H1 (cell line): ENCODE data around the gene ANKRD12. TPM values are rescaled to one million over a fixed set of nuclear protein-coding genes. Genes with fewer than 3 reads are reported as not detected.

ENCODE experiments used
- CTCF ChIA-PET: fragments of 300-600 bp; sonication (Branson Sonifier 250); formaldehyde crosslinking; loops from one replicate; lab custom pipeline; 2021; ENCODE audit not compliant: partially characterized antibody; lab: Charles Lee
- POLR2A ChIA-PET: fragments of 300-600 bp; sonication (Branson Sonifier 250); formaldehyde crosslinking; loops from one replicate; lab custom pipeline; 2021; ENCODE audit warnings: inconsistent platforms; ENCODE audit not compliant: partially characterized antibody; lab: Charles Lee
- DNase-seq, 2 experiments: peaks; one replicate each; pipeline versions ENCODE4 v3.0.0 to v3.0.0-alpha.2; 2010 to 2022; ENCODE audit warnings: low spot score in 2 of 2, low read depth in 1 of 2, mixed read lengths in 1 of 2
- FAIRE-seq: peaks from 2 replicates; lab custom pipeline; 2011; peaks lifted over from hg19 to GRCh38; lab: Jason Lieb, UNC
- H2AFZ ChIP-seq: 2 replicates; pipeline ENCODE4 v1.8.1; 2012; ENCODE audit warnings: low read length, inconsistent platforms
- H2AK5ac ChIP-seq: 2 replicates; pipeline ENCODE4 v1.6.1; 2013; ENCODE audit warnings: low read depth, low read length
- H2BK120ac ChIP-seq: replicated peaks from 2 replicates; pipeline ENCODE3; 2013; ENCODE audit warnings: low read depth, low read length, inconsistent platforms
- H2BK12ac ChIP-seq: 2 replicates; pipeline ENCODE4 v1.6.1; 2013; ENCODE audit warnings: low read depth, low read length
- H2BK15ac ChIP-seq: 2 replicates; pipeline ENCODE4 v1.6.1; 2013; ENCODE audit warnings: low read length
- H2BK20ac ChIP-seq: 2 replicates; pipeline ENCODE4 v1.6.1; 2013; ENCODE audit warnings: low read length
- H2BK5ac ChIP-seq: 2 replicates; pipeline ENCODE4 v1.6.1; 2013; ENCODE audit warnings: low read depth, low read length
- H3K14ac ChIP-seq: 2 replicates; pipeline ENCODE4 v1.6.1; 2013; ENCODE audit warnings: inconsistent platforms; ENCODE audit not compliant: insufficient read length
- H3K18ac ChIP-seq: 2 replicates; pipeline ENCODE4 v1.6.1; 2013; ENCODE audit warnings: low read length; ENCODE audit errors: extremely low read depth
- H3K23ac ChIP-seq: 2 replicates; pipeline ENCODE4 v1.6.1; 2013; ENCODE audit warnings: inconsistent platforms; ENCODE audit not compliant: insufficient read length
- H3K23me2 ChIP-seq: 2 replicates; pipeline ENCODE4 v1.6.1; 2013; ENCODE audit warnings: low read depth, low read length
- H3K27ac ChIP-seq: 2 replicates; pipeline ENCODE4 v1.6.1; 2011; ENCODE audit warnings: low read depth, low read length, inconsistent platforms
- H3K27me3 ChIP-seq, 4 experiments: replicated peaks in 1 of 4; 1 replicate in 1 of 4; 2 replicates in 3 of 4; pipeline versions ENCODE4 v1.6.1 to v1.8.1; 2011 to 2013; ENCODE audit warnings: low read length in 3 of 4, mild to moderate bottlenecking in 3 of 4, inconsistent platforms in 2 of 4, mixed read lengths in 2 of 4, moderate library complexity in 1 of 4; ENCODE audit not compliant: control insufficient read depth in 3 of 4, insufficient read depth in 3 of 4; ENCODE audit errors: extremely low read depth in 1 of 4
- H3K36me3 ChIP-seq, 4 experiments: 2 replicates each; pipeline versions ENCODE4 v1.6.1 to v1.8.1; 2011 to 2013; ENCODE audit warnings: mild to moderate bottlenecking in 4 of 4, low read length in 3 of 4, moderate library complexity in 2 of 4, control low read depth in 1 of 4, inconsistent platforms in 1 of 4; ENCODE audit not compliant: insufficient read depth in 4 of 4, control insufficient read depth in 2 of 4
- H3K4ac ChIP-seq: replicated peaks from 2 replicates; pipeline ENCODE3; 2013; ENCODE audit warnings: low read length, low read depth, mixed read lengths, inconsistent platforms; ENCODE audit not compliant: insufficient read length
- H3K4me1 ChIP-seq, 4 experiments: replicated peaks in 1 of 4; 1 replicate in 1 of 4; 2 replicates in 3 of 4; pipeline versions ENCODE4 v1.6.1 to v1.8.1; 2011 to 2013; ENCODE audit warnings: low read length in 3 of 4, inconsistent platforms in 2 of 4, mixed read lengths in 1 of 4; ENCODE audit not compliant: insufficient read depth in 4 of 4, control insufficient read depth in 3 of 4
- H3K4me2 ChIP-seq, 2 experiments: 2 replicates each; pipeline versions ENCODE4 v1.6.1 to v1.8.1; 2011 to 2013; ENCODE audit warnings: low read depth in 2 of 2, low read length in 2 of 2, control low read depth in 1 of 2, inconsistent platforms in 1 of 2, mild to moderate bottlenecking in 1 of 2; ENCODE audit not compliant: insufficient read depth in 1 of 2
- H3K4me3 ChIP-seq, 4 experiments: fragments of 200-600, 300-600 bp in 1 of 4; sonication (generic), shearing (Covaris generic), sonication (Bioruptor Twin) in 1 of 4; 2 replicates each; pipeline versions ENCODE4 v1.5.1 to v1.8.1; 2011 to 2016; ENCODE audit warnings: low read length in 4 of 4, low read depth in 3 of 4, control low read depth in 2 of 4, inconsistent platforms in 2 of 4, mild to moderate bottlenecking in 2 of 4, mixed read lengths in 1 of 4, moderate library complexity in 1 of 4; ENCODE audit not compliant: insufficient read depth in 2 of 4; ENCODE audit errors: extremely low read depth in 1 of 4
- H3K56ac ChIP-seq: replicated peaks from 2 replicates; pipeline ENCODE3; 2013; ENCODE audit warnings: low read depth, mild to moderate bottlenecking, mixed read lengths, low read length, inconsistent platforms; ENCODE audit not compliant: insufficient read length
- H3K79me1 ChIP-seq: 2 replicates; pipeline ENCODE4 v1.6.1; 2013; ENCODE audit warnings: low read depth, low read length, control low read depth
- H3K79me2 ChIP-seq, 2 experiments: 2 replicates each; pipeline versions ENCODE4 v1.6.1 to v1.8.1; 2012 to 2013; ENCODE audit warnings: low read length in 2 of 2, mild to moderate bottlenecking in 2 of 2, inconsistent platforms in 1 of 2; ENCODE audit not compliant: insufficient read depth in 2 of 2, control insufficient read depth in 1 of 2
- H3K9ac ChIP-seq, 4 experiments: replicated peaks in 1 of 4; 1 replicate in 1 of 4; 2 replicates in 3 of 4; pipeline versions ENCODE4 v1.6.1 to v1.8.1; 2011 to 2013; ENCODE audit warnings: low read depth in 3 of 4, low read length in 3 of 4, control low read depth in 2 of 4, mild to moderate bottlenecking in 2 of 4, moderate library complexity in 2 of 4, inconsistent platforms in 1 of 4; ENCODE audit errors: extremely low read depth in 1 of 4
- H3K9me3 ChIP-seq, 2 experiments: 2 replicates each; pipeline versions ENCODE4 v1.6.1 to v1.8.1; 2012 to 2013; ENCODE audit warnings: mild to moderate bottlenecking in 2 of 2, moderate library complexity in 2 of 2, control low read depth in 1 of 2, inconsistent platforms in 1 of 2, low read depth in 1 of 2, low read length in 1 of 2, mixed read lengths in 1 of 2; ENCODE audit not compliant: insufficient read depth in 2 of 2
- H4K20me1 ChIP-seq, 2 experiments: replicated peaks in 1 of 2; 2 replicates each; pipeline versions ENCODE3 to v1.8.1; 2011 to 2013; ENCODE audit warnings: inconsistent platforms in 2 of 2, low read length in 2 of 2, mild to moderate bottlenecking in 1 of 2; ENCODE audit not compliant: insufficient read depth in 2 of 2, control insufficient read depth in 1 of 2
- H4K5ac ChIP-seq: 2 replicates; pipeline ENCODE4 v1.6.1; 2013; ENCODE audit warnings: low read length, low read depth, mixed read lengths, inconsistent platforms; ENCODE audit not compliant: insufficient read length
- H4K8ac ChIP-seq: 2 replicates; pipeline ENCODE4 v1.8.0; 2013; ENCODE audit warnings: mild to moderate bottlenecking, moderate library complexity, low read length, inconsistent platforms; ENCODE audit not compliant: insufficient read depth; ENCODE audit errors: extremely low read depth
- H4K91ac ChIP-seq: replicated peaks from 2 replicates; pipeline ENCODE3; 2013; ENCODE audit warnings: low read length, mixed read lengths, inconsistent platforms; ENCODE audit not compliant: insufficient read length
- CBX8 ChIP-seq: fragments of 300-800, 300-1000 bp; sonication (generic); IDR thresholded peaks from 2 replicates; pipeline ENCODE4 v1.7.1; 2016; ENCODE audit warnings: low read depth, low read length, borderline replicate concordance
- CREB1 ChIP-seq: IDR thresholded peaks from 2 replicates; pipeline ENCODE4 v1.6.1; 2012; ENCODE audit warnings: inconsistent platforms
- GTF2F1 ChIP-seq: IDR thresholded peaks from 2 replicates; pipeline ENCODE4 v1.6.1; 2012; ENCODE audit warnings: low read depth, low read length, improper control_type of control experiment, borderline replicate concordance
- JUN ChIP-seq: IDR thresholded peaks from 2 replicates; pipeline ENCODE4 v1.6.1; 2011; ENCODE audit warnings: low read depth, mild to moderate bottlenecking, improper control_type of control experiment, low read length
- SP2 ChIP-seq: IDR thresholded peaks from 2 replicates; pipeline ENCODE4 v1.6.1; 2012; ENCODE audit warnings: mild to moderate bottlenecking, low read length, inconsistent platforms
- TEAD4 ChIP-seq: IDR thresholded peaks from 2 replicates; pipeline ENCODE4 v1.6.1; 2012; ENCODE audit warnings: low read depth, low read length, inconsistent platforms, mixed read lengths
- WGBS, 2 experiments: shearing (Covaris generic) in 1 of 2; methylation state at CpG; one replicate each; pipeline versions ENCODE4 v1.1.6 to v1.1.7; 2013 to 2015; ENCODE audit warnings: low lambda C conversion rate in 2 of 2, mixed read lengths in 2 of 2, inconsistent platforms in 1 of 2, low coverage in 1 of 2, missing lambda C conversion rate in 1 of 2; ENCODE audit not compliant: insufficient replicate concordance in 2 of 2, insufficient coverage in 1 of 2, insufficient read length in 1 of 2; ENCODE audit errors: extremely low coverage in 1 of 2, missing lambda C conversion rate in 1 of 2; 5-methylcytosine and 5-hydroxymethylcytosine counted together
- polyA plus RNA-seq, 7 experiments: library from polyadenylated mRNA; depleted of rRNA in 3 of 7; stranded (reverse) in 5 of 7; unstranded in 2 of 7; fragments of >200 nt in 5 of 7; fragments of 200-250 nt in 2 of 7; gene quantifications; 1 replicate in 5 of 7; 2 replicates in 1 of 7; 4 replicates in 1 of 7; pipeline versions ENCODE4 v1.2.1 to v1.2.3, GENCODE V29; 2011 to 2013; ENCODE audit warnings: missing spikeins in 2 of 7, mixed read lengths in 2 of 7
- total RNA-seq: library from RNA; stranded (reverse); fragmentation: NEBNext Ultra II Directional; extraction: Animal tissue kit (Norgen Biotek cat#: 25700); gene quantifications from 2 replicates; pipeline ENCODE4 v1.2.1, GENCODE V29; 2021

ANKRD12 gene
- total and polyA plus RNA-seq, 2 of the 8 experiments (the other 6 are each of a cell fraction or from before 2014, with no cell fraction given): 2.6 to 37.9 TPM

DNA sequence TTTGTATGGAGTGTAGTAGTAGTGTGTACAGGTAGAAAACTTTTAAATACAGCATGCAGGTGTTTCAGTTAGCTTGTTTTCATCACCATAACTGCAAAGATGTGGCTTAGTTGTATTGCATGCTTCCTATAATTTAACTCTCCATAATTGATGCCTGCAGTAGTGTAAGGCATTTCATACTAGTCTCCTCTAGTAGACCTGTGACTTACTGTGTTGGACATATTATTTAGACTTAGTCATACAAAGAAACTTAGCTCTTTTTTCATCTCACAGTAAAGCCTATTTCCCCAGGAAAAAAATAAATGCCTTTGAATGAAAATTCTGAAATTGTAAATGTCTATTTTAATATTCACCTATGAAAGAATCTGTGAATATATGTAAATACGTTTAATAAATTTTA, 145.2 kb downstream of the ANKRD12 start:
- Histone ChIP-seq H3K79me1 (no peaks in the 10 kb centered on the region), H2AFZ (no peak overlapping the region), H4K5ac (no peak overlapping the region), H2AK5ac (no peak overlapping the region), H3K27me3 (no peaks in the 10 kb centered on the region), H2BK5ac (no peak overlapping the region), H2BK120ac (no peak overlapping the region), H3K23ac (no peak overlapping the region), H3K14ac (no peak overlapping the region), H2BK20ac (no peak overlapping the region), H4K8ac (no peak overlapping the region), H4K20me1 (no peaks in the 10 kb centered on the region), H3K9me3 (no peaks in the 10 kb centered on the region), H3K18ac (no peak overlapping the region), H3K23me2 (no peaks in the 10 kb centered on the region), H3K4me1 (no peaks in the 10 kb centered on the region), H3K4ac (no peak overlapping the region), H3K4me3 (no peak overlapping the region)
- CTCF ChIA-PET: interaction anchor here (1.0 to 1.7 kb wide), 2 partner anchors 122 to 235 kb away, joined by 5 read pairs; no protein-coding TSS in a partner anchor
- WGBS, 2 experiments: 88% methylated on average over 1 of the region's 1 CpG; no CpG with 5 or more reads in 1 of the 2 experiments
- POLR2A ChIA-PET: no interaction called here
- no peak for FAIRE-seq
- TF ChIP-seq SP2 (no peak), TEAD4 (no peak), JUN (no peak), CREB1 (no peak), CBX8 (no peak), GTF2F1 (no peak)
- TF ChIP-seq, all 59 proteins: peak for 0
- peaks cover 0 to 4% (median 0%) of the 10 kb centered on the region in 4 experiments; a peak in 2 of 8 replicates for H3K36me3 ChIP-seq
- no peak overlapping the region for H2BK12ac ChIP-seq
- no peak overlapping the region for H3K56ac ChIP-seq
- no peaks in the 10 kb centered on the region for H3K79me2 ChIP-seq
- no peak overlapping the region for H2BK15ac ChIP-seq
- no peak overlapping the region for H3K27ac ChIP-seq
- no peak overlapping the region for H3K9ac ChIP-seq
- H4K91ac ChIP-seq: no peak overlapping the region
- DNase-seq: no peak
- H3K4me2 ChIP-seq: no peak overlapping the region
